HEK293T (cell line): ENCODE data around the gene PIH1D1.

Experiments
- ARNT ChIP-seq: fragments of 450-650 bp; IDR thresholded peaks from 2 replicates; pipeline ENCODE4 v1.6.1; 2017; ENCODE audit warnings: mild to moderate bottlenecking
- BHLHE40 ChIP-seq: fragments of 450-650 bp; IDR thresholded peaks from 2 replicates; pipeline ENCODE4 v1.6.1; 2016; ENCODE audit warnings: mild to moderate bottlenecking, moderate library complexity, borderline replicate concordance
- ELF4 ChIP-seq: fragments of 450-650 bp; IDR thresholded peaks from 2 replicates; pipeline ENCODE4 v1.6.1; 2017; ENCODE audit warnings: antibody characterized with exemption
- FOXK2 ChIP-seq: fragments of 450-650 bp; IDR thresholded peaks from 2 replicates; pipeline ENCODE4 v1.6.1; 2016; ENCODE audit warnings: mild to moderate bottlenecking
- FOXM1 ChIP-seq: fragments of 450-650 bp; IDR thresholded peaks from 2 replicates; pipeline ENCODE4 v1.6.1; 2017; ENCODE audit warnings: mild to moderate bottlenecking, borderline replicate concordance
- L3MBTL2 ChIP-seq: fragments of 450-650 bp; conservative IDR thresholded peaks from 2 replicates; pipeline ENCODE4 v1.6.1; 2016; ENCODE audit warnings: mild to moderate bottlenecking
- LEF1 ChIP-seq: fragments of 450-650 bp; IDR thresholded peaks from 2 replicates; pipeline ENCODE4 v1.6.1; 2017; ENCODE audit warnings: mild to moderate bottlenecking, borderline replicate concordance
- PKNOX1 ChIP-seq: fragments of 450-650 bp; IDR thresholded peaks from 2 replicates; pipeline ENCODE4 v1.6.1; 2016
- SP1 ChIP-seq: fragments of 450-650 bp; IDR thresholded peaks from 2 replicates; pipeline ENCODE4 v1.6.1; 2017
- SUZ12 ChIP-seq: fragments of 450-650 bp; IDR thresholded peaks from 2 replicates; pipeline ENCODE4 v1.6.1; 2016; ENCODE audit warnings: mild to moderate bottlenecking
- TARDBP ChIP-seq: fragments of 450-650 bp; IDR thresholded peaks from 2 replicates; pipeline ENCODE4 v1.6.1; 2016

- no peak for TF ChIP-seq FOXM1
- TF ChIP-seq ELF4 = no peak
- no peak for TF ChIP-seq SUZ12
- no peak for TF ChIP-seq ARNT
- TF ChIP-seq LEF1 = no peak
- no peak for TF ChIP-seq TARDBP
- TF ChIP-seq FOXK2 = no peak
- no peak for TF ChIP-seq L3MBTL2
- TF ChIP-seq PKNOX1 = no peak
- TF ChIP-seq SP1 = no peak
- no peak for TF ChIP-seq BHLHE40
These were observed 15.1 kb downstream of the PIH1D1 start for GRCh38 chr19:49436381-49437017.
